ENCODE measurements around the gene FAM171A2.

DNA sequence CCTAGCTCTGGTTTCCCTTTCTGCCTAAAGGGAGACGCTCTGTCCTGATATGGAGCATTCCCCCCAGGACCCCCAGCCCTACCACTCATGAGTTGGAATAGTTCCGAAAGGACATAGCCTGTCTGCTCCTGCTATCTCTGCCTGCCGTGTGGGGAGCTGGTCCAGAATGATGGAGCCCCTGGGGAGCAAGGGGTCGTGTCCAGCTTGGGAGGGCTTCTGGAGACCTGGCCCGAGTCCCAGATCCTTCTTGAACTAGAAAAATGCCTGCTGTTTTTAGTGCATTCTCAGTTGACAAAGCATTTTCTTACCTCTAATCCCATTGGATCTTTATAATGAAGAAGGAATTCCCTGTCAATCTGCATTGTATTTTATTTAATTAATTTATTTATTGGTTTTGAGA, 27.7 kb downstream of the FAM171A2 start:
- TF ChIP-seq, protein P1, sequence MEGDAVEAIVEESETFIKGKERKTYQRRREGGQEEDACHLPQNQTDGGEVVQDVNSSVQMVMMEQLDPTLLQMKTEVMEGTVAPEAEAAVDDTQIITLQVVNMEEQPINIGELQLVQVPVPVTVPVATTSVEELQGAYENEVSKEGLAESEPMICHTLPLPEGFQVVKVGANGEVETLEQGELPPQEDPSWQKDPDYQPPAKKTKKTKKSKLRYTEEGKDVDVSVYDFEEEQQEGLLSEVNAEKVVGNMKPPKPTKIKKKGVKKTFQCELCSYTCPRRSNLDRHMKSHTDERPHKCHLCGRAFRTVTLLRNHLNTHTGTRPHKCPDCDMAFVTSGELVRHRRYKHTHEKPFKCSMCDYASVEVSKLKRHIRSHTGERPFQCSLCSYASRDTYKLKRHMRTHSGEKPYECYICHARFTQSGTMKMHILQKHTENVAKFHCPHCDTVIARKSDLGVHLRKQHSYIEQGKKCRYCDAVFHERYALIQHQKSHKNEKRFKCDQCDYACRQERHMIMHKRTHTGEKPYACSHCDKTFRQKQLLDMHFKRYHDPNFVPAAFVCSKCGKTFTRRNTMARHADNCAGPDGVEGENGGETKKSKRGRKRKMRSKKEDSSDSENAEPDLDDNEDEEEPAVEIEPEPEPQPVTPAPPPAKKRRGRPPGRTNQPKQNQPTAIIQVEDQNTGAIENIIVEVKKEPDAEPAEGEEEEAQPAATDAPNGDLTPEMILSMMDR (IDR thresholded peaks at IDR 0.05): no peak
- TF ChIP-seq ZNF671 (CRISPR knock-in tag; IDR thresholded peaks at IDR 0.05) (no peak), CREM (CRISPR knock-in tag; IDR thresholded peaks at IDR 0.05) (no peak)

All from WTC11 (cell line).